GM12801 (cell line): Measurements from ENCODE around the gene E2F4.

ENCODE experiments used
- TF ChIP-seq, protein P1 (sequence below): IDR thresholded peaks from one replicate; pipeline ENCODE4 v1.5.1; 2011; ENCODE audit warnings: control low read depth; ENCODE audit not compliant: insufficient read length; ENCODE audit errors: extremely low read depth

Gene E2F4

DNA sequence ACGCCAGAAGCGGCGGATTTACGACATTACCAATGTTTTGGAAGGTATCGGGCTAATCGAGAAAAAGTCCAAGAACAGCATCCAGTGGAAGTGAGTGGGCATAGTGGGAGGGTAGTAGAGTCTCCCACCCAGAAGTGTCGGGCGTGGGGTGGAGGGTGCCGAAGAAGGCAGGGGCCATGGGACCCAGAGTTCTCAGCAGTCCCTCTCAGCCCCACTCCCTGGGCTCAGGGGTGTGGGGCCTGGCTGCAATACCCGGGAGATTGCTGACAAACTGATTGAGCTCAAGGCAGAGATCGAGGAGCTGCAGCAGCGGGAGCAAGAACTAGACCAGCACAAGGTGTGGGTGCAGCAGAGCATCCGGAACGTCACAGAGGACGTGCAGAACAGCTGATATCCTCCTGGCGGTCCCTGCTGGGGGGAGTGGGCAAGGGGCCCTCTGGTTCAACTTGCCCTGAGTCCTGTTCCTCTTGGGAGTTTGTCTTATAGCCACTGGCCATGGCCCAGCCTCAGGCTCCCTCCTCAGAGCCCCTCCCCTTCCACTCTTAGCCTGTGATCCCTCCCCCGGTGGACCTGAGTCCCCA lies 916 bp downstream of the E2F4 start:
- TF ChIP-seq, protein P1, sequence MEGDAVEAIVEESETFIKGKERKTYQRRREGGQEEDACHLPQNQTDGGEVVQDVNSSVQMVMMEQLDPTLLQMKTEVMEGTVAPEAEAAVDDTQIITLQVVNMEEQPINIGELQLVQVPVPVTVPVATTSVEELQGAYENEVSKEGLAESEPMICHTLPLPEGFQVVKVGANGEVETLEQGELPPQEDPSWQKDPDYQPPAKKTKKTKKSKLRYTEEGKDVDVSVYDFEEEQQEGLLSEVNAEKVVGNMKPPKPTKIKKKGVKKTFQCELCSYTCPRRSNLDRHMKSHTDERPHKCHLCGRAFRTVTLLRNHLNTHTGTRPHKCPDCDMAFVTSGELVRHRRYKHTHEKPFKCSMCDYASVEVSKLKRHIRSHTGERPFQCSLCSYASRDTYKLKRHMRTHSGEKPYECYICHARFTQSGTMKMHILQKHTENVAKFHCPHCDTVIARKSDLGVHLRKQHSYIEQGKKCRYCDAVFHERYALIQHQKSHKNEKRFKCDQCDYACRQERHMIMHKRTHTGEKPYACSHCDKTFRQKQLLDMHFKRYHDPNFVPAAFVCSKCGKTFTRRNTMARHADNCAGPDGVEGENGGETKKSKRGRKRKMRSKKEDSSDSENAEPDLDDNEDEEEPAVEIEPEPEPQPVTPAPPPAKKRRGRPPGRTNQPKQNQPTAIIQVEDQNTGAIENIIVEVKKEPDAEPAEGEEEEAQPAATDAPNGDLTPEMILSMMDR = no peak

DNA sequence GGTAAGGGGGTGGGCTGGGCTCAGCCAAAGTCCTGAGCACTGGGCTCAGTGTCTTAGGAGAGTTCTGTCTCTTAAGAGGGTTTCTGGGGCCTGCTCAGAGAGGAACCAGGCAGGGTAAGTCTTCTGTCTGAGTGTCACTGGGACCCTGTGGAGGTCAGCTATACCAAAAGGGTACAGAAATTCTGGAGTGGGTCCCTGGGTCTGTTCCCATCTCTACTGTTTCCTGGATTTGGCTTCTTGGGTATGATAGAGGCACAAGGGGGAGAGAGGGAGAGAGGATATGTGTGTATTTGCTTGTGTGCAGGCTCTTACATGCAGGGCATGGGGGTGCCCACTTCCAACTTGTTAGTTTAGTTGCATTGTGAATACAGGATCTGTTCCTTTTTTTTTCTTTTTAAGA lies 1.6 kb downstream of the E2F4 start:
- TF ChIP-seq, protein P1 = no peak

DNA sequence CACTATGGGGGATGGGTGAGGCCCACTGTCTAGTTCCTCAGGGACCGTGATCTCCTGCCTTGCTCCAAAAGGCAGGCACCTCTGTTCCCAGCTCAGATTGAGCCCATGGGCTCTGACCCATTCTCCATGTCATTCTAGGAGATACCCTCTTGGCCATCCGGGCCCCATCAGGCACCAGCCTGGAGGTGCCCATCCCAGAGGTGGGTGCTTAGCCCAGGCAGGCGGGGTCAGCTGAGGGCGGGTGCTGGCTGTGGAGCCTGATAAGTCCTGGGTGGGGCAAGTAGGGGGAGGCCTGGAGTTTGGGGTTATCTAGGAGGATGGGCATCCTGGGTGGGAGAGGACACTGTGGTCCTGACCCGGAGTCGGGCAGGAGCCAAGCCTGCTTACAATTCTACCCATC lies 2.3 kb downstream of the E2F4 start:
- TF ChIP-seq, protein P1 = no peak

DNA sequence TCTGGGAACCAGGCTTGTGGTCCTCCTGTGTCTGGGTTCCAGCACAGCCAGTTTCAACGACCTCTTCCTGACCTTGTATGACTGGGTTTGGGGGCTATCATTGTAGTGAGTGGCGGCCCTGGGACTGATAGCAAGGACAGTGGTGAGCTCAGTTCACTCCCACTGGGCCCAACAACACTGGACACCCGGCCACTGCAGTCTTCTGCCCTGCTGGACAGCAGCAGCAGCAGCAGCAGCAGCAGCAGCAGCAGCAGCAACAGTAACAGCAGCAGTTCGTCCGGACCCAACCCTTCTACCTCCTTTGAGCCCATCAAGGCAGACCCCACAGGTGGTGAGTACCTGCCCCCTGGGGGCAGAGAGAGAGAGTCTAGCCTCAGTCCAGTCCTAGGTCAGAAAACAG lies 3.7 kb downstream of the E2F4 start:
- TF ChIP-seq, protein P1 = no peak

DNA sequence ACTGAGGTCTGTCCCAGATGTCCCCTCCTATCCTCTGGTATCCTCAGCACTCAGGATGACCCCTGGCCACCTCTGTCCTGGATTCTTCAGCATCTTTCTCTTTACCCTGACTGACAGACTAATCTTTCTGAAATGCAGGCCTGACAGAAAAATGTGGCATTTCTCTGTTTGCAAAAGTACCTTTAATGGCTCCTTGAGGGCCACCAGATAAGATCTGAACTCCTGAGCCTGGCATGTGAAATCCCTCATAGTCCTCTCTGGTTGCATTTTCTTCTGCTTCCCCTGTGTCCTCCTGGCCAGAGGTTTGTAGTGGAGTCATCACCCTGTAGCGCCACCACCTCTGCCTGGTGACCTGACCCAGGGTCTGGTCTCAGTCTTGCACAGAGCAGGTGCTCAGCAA lies 4.9 kb downstream of the E2F4 start:
- TF ChIP-seq, protein P1 = no peak

DNA sequence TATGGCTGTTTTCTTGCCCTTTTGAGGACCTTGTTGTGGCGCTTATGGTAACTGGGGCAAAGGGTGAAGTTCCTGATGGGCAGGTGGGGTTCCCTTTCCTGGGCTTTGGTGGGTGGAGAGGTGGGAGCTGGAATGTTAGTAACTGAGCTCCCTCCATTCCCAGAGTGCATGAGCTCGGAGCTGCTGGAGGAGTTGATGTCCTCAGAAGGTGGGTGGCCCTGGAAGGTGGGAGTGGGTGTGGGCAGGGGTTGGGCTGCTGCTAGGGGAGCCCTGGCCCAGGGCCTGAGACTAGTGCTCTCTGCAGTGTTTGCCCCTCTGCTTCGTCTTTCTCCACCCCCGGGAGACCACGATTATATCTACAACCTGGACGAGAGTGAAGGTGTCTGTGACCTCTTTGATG lies 5.7 kb downstream of the E2F4 start:
- TF ChIP-seq, protein P1 = no peak

DNA sequence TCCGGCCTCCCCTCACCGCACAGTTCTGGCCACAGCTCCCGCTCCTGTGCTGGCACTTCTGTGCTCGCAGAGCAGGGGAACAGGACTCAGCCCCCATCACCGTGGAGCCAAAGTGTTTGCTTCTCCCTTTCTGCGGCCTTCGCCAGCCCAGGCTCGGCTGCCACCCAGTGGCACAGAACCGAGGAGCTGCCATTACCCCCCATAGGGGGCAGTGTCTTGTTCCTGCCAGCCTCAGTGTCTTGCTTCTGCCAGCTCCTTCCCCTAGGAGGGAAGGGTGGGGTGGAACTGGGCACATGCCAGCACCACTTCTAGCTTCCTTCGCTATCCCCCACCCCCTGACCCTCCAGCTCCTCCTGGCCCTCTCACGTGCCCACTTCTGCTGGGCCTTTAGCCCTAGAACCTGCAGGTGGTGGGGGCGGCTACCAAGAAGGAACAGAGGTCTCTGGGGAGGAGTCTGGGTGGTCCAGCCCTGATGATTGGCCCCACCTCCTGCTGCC lies 6.3 kb downstream of the E2F4 start:
- TF ChIP-seq, protein P1 = no peak
